GM12892 (cell line): Measurements from ENCODE around the gene CAPG.
"Not testable (repeated sequence)": the region's sequence is repeated elsewhere in the genome, so short reads cannot be mapped to it uniquely, and the experiment has no call there.

Experiments
- DNase-seq: peaks from one replicate; pipeline ENCODE4 v3.0.0; 2011; ENCODE audit not compliant: insufficient read length
- FAIRE-seq: peaks from 2 replicates; lab custom pipeline; 2011; peaks lifted over from hg19 to GRCh38; lab: Jason Lieb, UNC
- POLR2A ChIP-seq: IDR thresholded peaks from 2 replicates; pipeline ENCODE4 v1.6.1; 2011; ENCODE audit warnings: low read depth, low read length, control low read depth
- POLR2AphosphoS5 ChIP-seq: IDR thresholded peaks from 2 replicates; pipeline ENCODE4 v1.6.1; 2011; ENCODE audit warnings: low read depth, low read length, control low read depth
- TAF1 ChIP-seq: IDR thresholded peaks from 2 replicates; pipeline ENCODE4 v1.6.1; 2011; ENCODE audit warnings: low read depth, mild to moderate bottlenecking, control low read depth, low read length, borderline replicate concordance

CAPG gene

GRCh38 chr2:85423525-85423924 is 13.4 kb upstream of the CAPG start:
- TF ChIP-seq TAF1 (no peak), POLR2AphosphoS5 (no peak), POLR2A (no peak)
- DNase-seq: no peak
- FAIRE-seq: no peak

- DNase-seq (no peak), FAIRE-seq (no peak)
- TF ChIP-seq POLR2AphosphoS5: no peak
- no peak for TF ChIP-seq POLR2A
- TF ChIP-seq TAF1: no peak
These were observed 11.9 kb upstream of the CAPG start for GRCh38 chr2:85422072-85422457.

DNA sequence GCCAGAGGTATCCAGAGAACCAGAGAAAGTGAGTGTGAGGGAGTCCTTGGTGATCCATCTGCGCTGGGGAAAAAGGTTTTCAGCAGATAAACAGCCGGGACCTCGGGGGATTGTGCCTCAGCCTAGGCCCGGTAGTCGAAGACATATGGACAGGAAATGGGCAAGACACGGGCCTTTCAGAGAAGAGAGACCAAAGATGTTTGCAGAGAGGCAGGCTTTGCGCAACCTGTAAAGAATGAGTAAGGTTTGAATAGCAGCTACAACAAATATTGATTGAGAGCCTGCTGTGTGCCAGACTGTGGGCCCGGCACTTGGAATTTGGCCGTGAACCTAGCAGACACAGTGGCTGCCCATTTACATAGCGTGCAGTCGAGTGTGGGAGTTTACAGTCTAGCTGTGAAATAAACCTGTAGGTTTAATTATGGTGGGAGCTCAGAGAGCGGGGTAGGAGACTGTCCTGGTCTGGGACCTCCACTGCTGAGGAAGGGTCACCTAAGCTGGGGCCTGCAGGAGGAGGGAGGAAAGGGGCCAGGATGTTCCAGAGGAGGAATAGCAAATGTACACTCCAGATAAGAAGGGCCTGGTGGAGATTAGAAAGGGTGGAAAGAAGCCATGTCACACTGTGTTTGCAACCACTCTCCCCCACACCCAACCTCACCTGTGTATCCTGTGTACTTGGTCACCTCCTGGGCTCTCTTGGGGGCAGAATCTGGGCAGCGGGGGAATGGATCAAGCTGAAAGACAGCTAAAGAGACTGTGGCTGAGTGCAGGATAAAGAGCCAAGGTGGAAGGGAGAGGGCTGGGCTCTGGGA is 11.3 kb upstream of the CAPG start:
- FAIRE-seq (no peak), DNase-seq (no peak)
- TF ChIP-seq TAF1 (no peak), POLR2A (no peak), POLR2AphosphoS5 (no peak)

DNA sequence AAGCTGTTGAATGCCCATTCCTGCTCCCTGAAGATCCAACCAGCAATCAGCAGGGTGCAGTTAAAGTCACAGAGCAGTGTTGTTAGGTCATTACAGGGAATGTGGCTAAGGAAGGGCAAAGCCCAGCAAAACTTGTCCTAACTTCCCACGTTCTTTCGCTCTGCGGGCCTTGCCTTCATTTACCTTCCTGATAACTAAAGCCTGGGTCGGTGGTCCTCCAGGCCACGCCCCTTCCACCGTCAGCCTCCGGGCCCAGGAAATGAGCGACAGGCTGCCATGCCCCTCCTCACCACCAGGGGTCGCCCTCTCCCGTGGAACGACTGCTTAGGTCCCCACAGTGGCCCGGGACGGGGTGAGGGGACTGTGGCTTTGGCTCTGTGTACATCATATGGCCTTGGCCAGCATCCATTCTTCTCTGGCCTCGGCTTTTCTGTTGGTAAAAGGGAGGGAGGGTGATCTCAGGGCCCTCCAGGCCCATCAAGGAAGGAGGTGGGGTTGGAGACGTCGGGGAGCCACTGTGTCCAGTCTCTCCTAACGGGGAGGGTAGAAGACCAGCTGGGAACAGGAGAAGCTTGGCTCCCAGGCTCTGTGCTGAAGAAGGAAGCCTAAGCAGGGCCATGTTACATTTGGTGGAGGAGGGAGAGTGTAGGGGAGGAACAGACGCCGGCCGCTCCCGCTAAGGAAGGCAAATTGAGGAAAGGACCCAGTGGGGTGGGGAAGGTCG is 10.5 kb upstream of the CAPG start:
- DNase-seq (peak; percentile 86), FAIRE-seq (peak; percentile 54)
- TF ChIP-seq POLR2A (no peak), TAF1 (no peak)

DNA sequence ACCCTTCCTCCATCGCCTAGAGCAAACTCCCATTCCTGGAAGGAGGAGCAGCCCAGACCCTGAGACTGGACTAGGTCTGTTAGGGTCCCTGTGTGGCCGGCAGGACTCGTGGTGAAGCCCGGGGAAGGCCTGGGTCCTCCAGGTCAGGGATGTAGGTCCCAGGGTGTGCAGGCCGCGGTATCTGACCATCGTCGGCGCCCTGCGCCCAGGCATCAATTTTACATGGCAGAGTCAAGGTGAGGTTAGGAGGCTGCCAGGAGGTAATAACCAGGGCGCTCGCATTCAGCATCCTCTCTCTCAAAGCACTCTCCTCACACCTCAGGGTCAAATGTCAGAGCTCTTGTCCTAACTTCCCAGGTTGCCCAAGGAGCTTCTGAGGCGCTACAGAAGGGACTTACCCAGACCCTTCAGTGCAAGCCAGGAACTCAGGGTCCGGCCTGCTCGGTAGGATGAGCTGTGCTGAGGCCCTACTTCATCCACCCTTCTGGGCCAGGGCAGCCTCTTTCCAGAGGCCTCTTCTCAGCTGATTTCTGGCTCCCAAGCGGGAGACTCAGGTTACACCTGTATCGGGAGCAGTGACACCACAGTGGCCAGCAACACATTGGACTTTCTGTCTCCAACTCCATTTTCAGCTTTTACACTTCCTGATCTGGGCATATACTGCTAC is 9.0 kb upstream of the CAPG start:
- no peak for FAIRE-seq
- DNase-seq: no peak
- peak; percentile 13; the same call in 1 of the 2 replicates for TF ChIP-seq POLR2A
- no peak for TF ChIP-seq TAF1

- DNase-seq: peak; percentile 93
These were observed 8.2 kb upstream of the CAPG start, which contains the start of gene SH2D6 for GRCh38 chr2:85418132-85419008. Gene SH2D6 (plus strand): TSS chr2:85418714. CDS start chr2:85429466, 10,752 bp downstream.

DNA sequence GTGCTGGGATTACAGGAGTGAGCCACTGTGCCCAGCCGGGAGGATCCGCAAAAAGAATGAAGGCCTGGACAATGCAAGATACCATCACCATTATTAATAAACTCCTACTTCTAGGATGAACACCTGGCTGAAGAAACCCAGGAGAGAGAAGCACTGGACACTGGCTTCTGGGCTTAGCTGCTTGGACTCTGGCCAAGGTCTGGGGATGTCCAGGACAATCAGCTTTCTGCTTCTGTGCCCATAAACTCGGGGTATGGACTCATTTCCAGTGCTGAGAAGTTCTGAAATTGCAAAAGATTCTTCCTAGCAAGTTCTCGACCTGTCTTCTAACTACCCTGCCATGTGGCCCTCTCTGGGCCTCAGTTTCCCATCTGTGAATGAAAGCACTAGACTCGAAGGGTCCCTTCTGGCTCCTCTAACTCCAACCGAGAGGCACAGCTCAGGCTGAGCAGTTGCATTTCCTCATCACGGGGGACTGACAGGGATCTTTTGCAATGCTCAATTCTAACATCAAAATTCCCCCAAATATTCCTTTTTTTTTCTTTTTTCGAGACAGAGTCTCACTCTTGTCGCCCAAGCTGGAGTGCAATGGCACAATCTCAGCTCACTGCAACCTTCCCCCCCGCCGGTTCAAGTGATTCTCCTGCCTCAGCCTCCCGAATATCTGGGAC is 5.9 kb upstream of the CAPG start:
- DNase-seq (no peak), FAIRE-seq (no peak)
- TF ChIP-seq POLR2A (no peak), TAF1 (no peak), POLR2AphosphoS5 (no peak)

More at GRCh38 chr2:85418132-85419008, 8.2 kb upstream of the CAPG start, which contains the start of gene SH2D6:
- FAIRE-seq: peak; percentile 85
- TF ChIP-seq TAF1 (0 out of 2 replicates have a peak, but pooled peaks have one; percentile 37), POLR2AphosphoS5 (0 out of 2 replicates have a peak, but pooled peaks have one; percentile 23), POLR2A (peak; percentile 60)

GRCh38 chr2:85414761-85415553 is 4.8 kb upstream of the CAPG start:
- TF ChIP-seq POLR2A: no peak
- no peak for TF ChIP-seq TAF1
- TF ChIP-seq POLR2AphosphoS5: no peak
- FAIRE-seq: no peak
- no peak for DNase-seq

DNA sequence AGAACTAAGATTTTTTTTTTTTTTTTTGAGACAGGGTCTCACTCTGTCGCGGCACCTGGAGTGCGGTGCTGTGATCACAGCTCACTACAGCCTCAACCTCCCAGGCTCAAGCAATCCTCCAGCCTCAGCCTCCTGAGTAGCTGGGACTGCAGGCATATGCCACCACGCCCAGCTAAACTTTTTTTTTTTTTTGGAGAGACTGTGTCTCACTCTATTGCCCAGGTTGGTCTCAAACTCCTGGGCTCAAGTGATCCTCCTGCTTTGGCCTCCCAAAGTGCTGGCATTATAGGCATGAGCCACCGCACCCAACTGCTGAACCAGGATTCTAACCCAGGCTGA is 4.2 kb upstream of the CAPG start:
- FAIRE-seq, DNase-seq: not testable (repeated sequence)
